DND-41 (cell line): Measurements from ENCODE around the gene PUS3.

Source experiments
- ATAC-seq: fragments of 200-7000 bp; cut with Tn5 transposase; 3 replicates; pipeline ENCODE4 v1.9.1; 2021; ENCODE audit warnings: low read depth; ENCODE audit not compliant: insufficient read depth
- DNase-seq: peaks from one replicate; pipeline ENCODE4 v3.0.0-alpha.2; 2020
- H2AFZ ChIP-seq: 2 replicates; pipeline ENCODE4 v1.6.0; 2012; ENCODE audit warnings: low read depth, low read length
- H3K27ac ChIP-seq: 2 replicates; pipeline ENCODE4 v1.5.1; 2012; ENCODE audit warnings: low read length, inconsistent platforms
- H3K27me3 ChIP-seq: fragments of 200-600 bp; sonication (generic); 2 replicates; pipeline ENCODE4 v1.6.0; 2012; ENCODE audit warnings: low read length, mild to moderate bottlenecking, inconsistent platforms; ENCODE audit not compliant: insufficient read depth, poor library complexity
- H3K36me3 ChIP-seq: 2 replicates; pipeline ENCODE4 v1.5.1; 2012; ENCODE audit warnings: low read length, inconsistent platforms; ENCODE audit not compliant: insufficient read depth
- H3K4me1 ChIP-seq: 2 replicates; pipeline ENCODE4 v1.5.1; 2012; ENCODE audit warnings: mild to moderate bottlenecking, low read length; ENCODE audit not compliant: insufficient read depth
- H3K4me2 ChIP-seq: 2 replicates; pipeline ENCODE4 v1.6.0; 2012; ENCODE audit warnings: mild to moderate bottlenecking, moderate library complexity, low read length, inconsistent platforms; ENCODE audit not compliant: insufficient read depth
- H3K4me3 ChIP-seq, 2 experiments: fragments of 200-600 bp in 1 of 2; shearing (Covaris generic) in 1 of 2; 2 replicates each; pipeline ENCODE4 v1.5.1; 2012 to 2016; ENCODE audit warnings: inconsistent platforms in 2 of 2, low read length in 2 of 2, mild to moderate bottlenecking in 2 of 2, low read depth in 1 of 2, moderate library complexity in 1 of 2
- H3K79me2 ChIP-seq: 2 replicates; pipeline ENCODE4 v1.6.0; 2012; ENCODE audit warnings: low read length, inconsistent platforms; ENCODE audit not compliant: insufficient read depth
- H3K9ac ChIP-seq: 2 replicates; pipeline ENCODE4 v1.6.0; 2012; ENCODE audit warnings: low read depth, mild to moderate bottlenecking, inconsistent platforms, low read length, moderate library complexity
- H3K9me3 ChIP-seq: 2 replicates; pipeline ENCODE4 v1.5.1; 2012; ENCODE audit warnings: low read length, moderate library complexity, mild to moderate bottlenecking, inconsistent platforms; ENCODE audit not compliant: insufficient read depth, severe bottlenecking
- H4K20me1 ChIP-seq: 2 replicates; pipeline ENCODE4 v1.6.0; 2012; ENCODE audit warnings: low read length; ENCODE audit not compliant: insufficient read depth
- CTCF ChIP-seq: IDR thresholded peaks from 2 replicates; pipeline ENCODE4 v1.5.1; 2012; ENCODE audit warnings: borderline replicate concordance, low read length, moderate library complexity, mild to moderate bottlenecking; ENCODE audit not compliant: poor library complexity, severe bottlenecking; ENCODE audit errors: extremely low read depth
- EZH2 ChIP-seq: IDR thresholded peaks from 3 replicates; pipeline ENCODE4 v1.6.1; 2012; ENCODE audit warnings: borderline replicate concordance, low read depth, mild to moderate bottlenecking, moderate library complexity, low read length, inconsistent platforms; ENCODE audit not compliant: severe bottlenecking

Gene PUS3

GRCh38 chr11:125948278-125949051, 45.5 kb upstream of the PUS3 start:
- Histone ChIP-seq H2AFZ (no peak overlapping the region), H3K4me1 (no peaks in the 10 kb centered on the region; the same call in 1 of the 2 replicates), H3K9ac (no peak overlapping the region), H3K27ac (no peak overlapping the region), H4K20me1 (no peaks in the 10 kb centered on the region), H3K27me3 (no peaks in the 10 kb centered on the region), H3K4me2 (no peak overlapping the region), H3K4me3 (no peak overlapping the region), H3K79me2 (no peaks in the 10 kb centered on the region), H3K36me3 (no peaks in the 10 kb centered on the region), H3K9me3 (no peaks in the 10 kb centered on the region)
- no peak for DNase-seq
- no peak for TF ChIP-seq EZH2
- TF ChIP-seq CTCF: no peak
- no peak for ATAC-seq

DNA sequence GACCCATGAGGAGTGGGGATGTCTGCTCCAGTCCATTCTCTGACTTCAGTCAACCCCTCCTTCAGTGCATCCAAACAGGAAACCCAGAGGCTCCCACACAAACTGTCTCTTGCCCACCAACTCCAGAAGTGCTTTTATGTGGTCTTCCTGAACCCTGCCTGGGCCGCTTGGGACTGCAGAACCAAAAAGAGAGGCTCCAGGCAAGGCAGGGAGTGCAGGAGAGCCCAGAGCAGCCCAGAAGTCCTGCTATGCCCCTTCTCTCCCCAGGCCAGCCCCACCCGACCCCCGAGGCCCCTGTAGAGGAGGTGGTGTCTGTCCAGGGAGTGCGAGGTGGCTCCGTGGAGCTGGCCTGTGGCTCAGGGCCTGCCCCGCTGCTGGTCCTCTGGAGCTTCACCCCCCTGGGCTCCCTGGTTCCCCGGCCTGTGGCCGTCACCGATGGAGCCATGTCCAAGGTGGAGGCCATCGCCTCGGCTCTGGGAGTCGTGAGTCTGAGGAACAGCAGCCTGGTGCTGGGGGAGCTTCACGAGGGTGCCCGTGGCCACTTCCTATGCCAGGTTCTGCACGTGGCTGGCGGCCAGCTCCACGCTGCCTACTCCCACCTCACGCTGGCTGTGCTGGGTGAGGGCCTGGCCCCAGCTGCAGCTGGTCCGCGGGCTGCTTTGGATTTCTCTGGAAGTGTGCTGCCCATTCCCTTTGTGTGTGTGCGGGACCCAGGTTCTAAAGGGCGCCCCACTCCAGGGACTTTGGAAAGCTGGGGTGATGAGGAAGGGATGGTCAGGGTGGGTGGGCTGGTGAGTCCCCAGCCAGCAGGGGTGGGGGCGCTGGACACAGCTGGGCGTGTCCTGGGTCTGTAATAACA, 44.6 kb upstream of the PUS3 start:
- peak; percentile 67 for ATAC-seq
- Histone ChIP-seq H4K20me1 (no peaks in the 10 kb centered on the region), H3K9ac (no peak overlapping the region), H3K9me3 (no peaks in the 10 kb centered on the region), H3K4me1 (no peaks in the 10 kb centered on the region; the same call in 1 of the 2 replicates), H3K36me3 (no peaks in the 10 kb centered on the region), H3K79me2 (no peaks in the 10 kb centered on the region), H3K27me3 (no peaks in the 10 kb centered on the region), H3K27ac (no peak overlapping the region), H3K4me3 (no peak overlapping the region), H2AFZ (no peak overlapping the region), H3K4me2 (no peak overlapping the region)
- TF ChIP-seq CTCF: no peak
- TF ChIP-seq EZH2: no peak
- peak; percentile 16 for DNase-seq

GRCh38 chr11:125946712-125947418, 43.9 kb upstream of the PUS3 start:
- H3K9ac ChIP-seq: no peak overlapping the region
- no peaks in the 10 kb centered on the region for H3K27me3 ChIP-seq
- no peaks in the 10 kb centered on the region for H4K20me1 ChIP-seq
- no peak for ATAC-seq
- TF ChIP-seq CTCF: no peak
- TF ChIP-seq EZH2: no peak
- H3K4me3 ChIP-seq: no peak overlapping the region
- H2AFZ ChIP-seq: no peak overlapping the region
- no peaks in the 10 kb centered on the region for H3K9me3 ChIP-seq
- H3K79me2 ChIP-seq: no peaks in the 10 kb centered on the region
- H3K27ac ChIP-seq: no peak overlapping the region
- H3K4me2 ChIP-seq: no peak overlapping the region
- H3K36me3 ChIP-seq: no peaks in the 10 kb centered on the region
- no peaks in the 10 kb centered on the region; the same call in 1 of the 2 replicates for H3K4me1 ChIP-seq
- DNase-seq: no peak
